ENCODE data around the gene DSN1.

DNA sequence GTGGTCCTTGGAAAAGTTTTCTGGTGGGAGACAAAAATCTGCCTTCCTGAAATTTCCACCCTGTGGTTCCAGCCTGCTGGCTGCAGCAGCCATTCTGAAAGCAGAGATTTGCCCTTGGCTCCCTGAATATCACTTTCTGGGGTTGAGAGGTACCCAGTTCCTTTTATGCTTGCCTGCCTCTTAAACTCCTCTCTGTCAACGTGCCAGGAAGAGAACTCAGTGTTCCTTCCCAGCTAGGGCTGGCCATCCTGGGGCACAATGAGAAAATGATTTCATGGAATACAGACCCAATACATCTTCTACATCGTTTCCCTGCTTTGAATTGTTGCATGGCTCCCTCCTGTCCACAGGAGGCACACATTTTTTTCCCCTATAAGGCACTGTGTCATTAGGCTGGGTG, 1.6 kb upstream of the DSN1 start:
- TF ChIP-seq USF2 (IDR thresholded peaks at IDR 0.05): no peak
- TF ChIP-seq, protein P1, sequence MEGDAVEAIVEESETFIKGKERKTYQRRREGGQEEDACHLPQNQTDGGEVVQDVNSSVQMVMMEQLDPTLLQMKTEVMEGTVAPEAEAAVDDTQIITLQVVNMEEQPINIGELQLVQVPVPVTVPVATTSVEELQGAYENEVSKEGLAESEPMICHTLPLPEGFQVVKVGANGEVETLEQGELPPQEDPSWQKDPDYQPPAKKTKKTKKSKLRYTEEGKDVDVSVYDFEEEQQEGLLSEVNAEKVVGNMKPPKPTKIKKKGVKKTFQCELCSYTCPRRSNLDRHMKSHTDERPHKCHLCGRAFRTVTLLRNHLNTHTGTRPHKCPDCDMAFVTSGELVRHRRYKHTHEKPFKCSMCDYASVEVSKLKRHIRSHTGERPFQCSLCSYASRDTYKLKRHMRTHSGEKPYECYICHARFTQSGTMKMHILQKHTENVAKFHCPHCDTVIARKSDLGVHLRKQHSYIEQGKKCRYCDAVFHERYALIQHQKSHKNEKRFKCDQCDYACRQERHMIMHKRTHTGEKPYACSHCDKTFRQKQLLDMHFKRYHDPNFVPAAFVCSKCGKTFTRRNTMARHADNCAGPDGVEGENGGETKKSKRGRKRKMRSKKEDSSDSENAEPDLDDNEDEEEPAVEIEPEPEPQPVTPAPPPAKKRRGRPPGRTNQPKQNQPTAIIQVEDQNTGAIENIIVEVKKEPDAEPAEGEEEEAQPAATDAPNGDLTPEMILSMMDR (IDR thresholded peaks at IDR 0.05): no peak
- TF ChIP-seq RCOR1 (IDR thresholded peaks at IDR 0.05; ENCODE audit: low read depth, low read length): no peak
- no peak for TF ChIP-seq RFX5 (IDR thresholded peaks at IDR 0.05)
